Epithelial cell of proximal tubule (primary cell): Measurements from ENCODE around the gene SSC5D. TPM values are rescaled to one million over a fixed set of nuclear protein-coding genes. Genes with fewer than 3 reads are reported as not detected.
A peak's percentile ranks its signal among the peaks of the same experiment; 100 is the strongest.

ENCODE experiments used
- DNase-seq: peaks from one replicate; pipeline ENCODE4 v3.0.0-alpha.2; 2011; ENCODE audit warnings: low read depth
- H3K4me3 ChIP-seq: 2 replicates; pipeline ENCODE4 v1.5.1; 2011; ENCODE audit warnings: low read depth, mild to moderate bottlenecking, low read length
- CTCF ChIP-seq: conservative IDR thresholded peaks from 2 replicates; pipeline ENCODE4 v1.5.1; 2012; ENCODE audit warnings: low read depth, mild to moderate bottlenecking, low read length
- total RNA-seq: library from RNA; depleted of rRNA; stranded (reverse); fragments of >200 nt; gene quantifications from 2 replicates; pipeline ENCODE4 v1.2.3, GENCODE V29; 2015

Gene SSC5D
- 0.86 TPM in 1 of 2 replicates, not detected in the other for total RNA-seq

GRCh38 chr19:55487924-55488687 lies at the start of gene SSC5D:
SSC5D (plus strand) TSS chr19:55488436; CDS start chr19:55488590, 154 bp downstream.
- peak within 1 kb of the TSS; percentile 25 for H3K4me3 ChIP-seq
- DNase-seq = no peak
- no peak for TF ChIP-seq CTCF

DNA sequence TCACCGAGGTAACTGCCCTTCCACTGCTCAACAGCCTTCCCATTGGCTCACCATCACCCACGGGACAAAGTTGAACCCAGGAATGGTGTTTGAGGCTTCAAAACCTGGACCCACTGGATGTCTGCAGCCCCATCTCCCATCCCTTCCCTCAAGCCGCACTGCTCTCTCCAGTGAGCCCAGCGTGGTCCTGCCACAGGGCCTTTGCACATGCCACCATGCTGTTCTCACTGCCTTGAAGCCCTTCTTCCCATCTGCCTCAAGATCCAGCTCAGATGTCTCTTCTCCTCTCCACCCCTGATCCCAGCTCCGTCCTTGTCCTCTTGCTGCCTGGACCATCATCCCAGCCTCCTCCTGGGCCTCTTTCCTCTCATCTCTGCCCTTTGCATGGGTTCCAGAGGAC lies 49.2 kb upstream of the SSC5D start:
- TF ChIP-seq CTCF = no peak

DNA sequence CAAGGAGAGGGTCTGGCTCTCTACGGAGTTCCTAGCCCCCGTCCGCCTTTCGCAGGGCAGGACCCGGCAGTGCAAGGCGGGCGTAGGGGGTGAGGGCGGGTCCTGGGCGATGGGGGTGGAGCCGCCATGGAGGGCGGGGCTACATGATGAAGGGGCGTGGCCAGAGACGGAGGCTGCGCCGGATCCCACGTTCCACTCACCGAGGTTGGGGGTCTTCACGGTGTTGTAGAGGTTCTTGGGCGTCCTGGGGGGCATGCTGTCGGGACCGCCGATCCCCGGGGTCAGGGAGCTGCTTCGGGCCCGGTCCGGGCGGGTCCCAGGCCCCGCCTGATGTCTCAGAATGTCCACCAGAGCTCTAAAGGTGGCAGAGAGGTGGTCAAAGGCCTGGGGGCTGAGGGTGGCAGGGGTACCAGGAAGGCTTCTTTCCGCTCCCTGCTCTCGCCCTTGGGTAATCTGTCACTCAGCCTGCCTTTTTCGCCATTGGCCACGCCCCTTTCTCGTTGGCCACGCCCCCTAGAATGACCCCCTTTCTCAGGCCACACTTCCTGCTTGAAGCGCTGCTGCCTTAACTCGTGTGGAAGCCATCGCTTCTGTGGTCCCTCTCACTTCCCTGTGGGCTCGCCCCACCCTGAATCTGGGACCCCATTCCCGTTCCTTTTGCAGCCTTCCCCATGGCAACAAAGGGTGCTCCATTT lies 47.7 kb upstream of the SSC5D start:
- no peak for TF ChIP-seq CTCF
- no peak for DNase-seq
- no peak overlapping the region for H3K4me3 ChIP-seq

More for the DNA sequence above, 49.2 kb upstream of the SSC5D start:
- DNase-seq = no peak
- H3K4me3 ChIP-seq = no peak overlapping the region

DNA sequence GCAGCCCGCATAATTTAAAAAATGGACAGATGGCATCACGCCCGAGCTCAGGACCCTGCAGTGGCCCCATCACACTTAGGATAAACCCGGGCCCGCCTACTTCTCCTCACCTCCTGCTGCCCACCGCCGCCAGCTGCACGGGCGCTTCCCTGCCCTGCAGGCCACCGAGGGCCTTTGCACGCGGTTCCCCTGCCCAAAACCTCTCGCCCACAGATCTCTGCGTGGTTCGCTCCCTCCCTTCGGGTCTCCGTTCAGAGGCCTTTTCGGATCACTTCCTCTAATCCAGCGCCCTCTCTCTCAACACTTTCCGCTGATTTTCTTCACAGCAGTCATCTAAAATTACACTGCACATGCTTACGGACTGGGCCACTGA lies 46.9 kb upstream of the SSC5D start:
- DNase-seq = no peak
- H3K4me3 ChIP-seq = no peak overlapping the region
- no peak for TF ChIP-seq CTCF

GRCh38 chr19:55441692-55442321 lies 46.4 kb upstream of the SSC5D start:
- TF ChIP-seq CTCF = no peak
- no peak for DNase-seq
- no peak overlapping the region for H3K4me3 ChIP-seq

DNA sequence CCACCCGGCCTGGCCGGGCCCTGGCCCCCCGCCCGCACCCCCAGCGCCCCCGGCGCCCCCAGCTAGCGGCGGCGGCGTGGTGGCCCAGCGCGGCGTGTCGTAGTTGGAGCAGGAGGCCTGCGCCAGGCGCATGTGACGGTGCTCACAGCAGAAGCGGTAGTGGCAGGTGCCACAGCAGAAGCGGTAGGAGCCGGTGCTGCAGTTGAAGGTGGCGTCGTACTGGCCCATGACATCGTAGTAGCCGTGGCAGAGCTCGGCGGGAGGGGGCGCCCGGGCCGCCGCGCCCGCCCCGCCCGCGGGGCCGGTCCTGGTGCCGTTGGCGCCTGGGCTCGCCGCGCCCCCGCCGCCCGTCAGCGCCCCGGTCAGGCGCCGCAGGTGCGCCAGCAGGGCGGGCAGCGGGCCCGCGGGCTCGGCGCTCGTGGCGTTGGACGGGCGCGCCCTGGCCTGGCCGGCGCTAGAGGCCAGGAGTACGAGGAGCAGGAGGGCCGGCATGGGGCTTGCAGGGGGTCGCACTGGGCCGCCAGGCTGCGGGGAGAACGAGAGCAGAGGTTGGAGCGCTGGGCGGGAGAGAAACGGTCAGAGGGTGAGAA lies 45.8 kb upstream of the SSC5D start:
- no peak for DNase-seq
- H3K4me3 ChIP-seq = no peak overlapping the region
- no peak for TF ChIP-seq CTCF
